NB4 (cell line): Measurements from ENCODE around the gene CNNM2.
"Not testable (repeated sequence)": the region's sequence is repeated elsewhere in the genome, so short reads cannot be mapped to it uniquely, and the experiment has no call there.

Experiments used
- DNase-seq: peaks from one replicate; pipeline ENCODE4 v3.0.0; 2010; ENCODE audit warnings: low read depth
- H3K4me3 ChIP-seq: one replicate; pipeline ENCODE4 v1.5.1; 2011; ENCODE audit warnings: mild to moderate bottlenecking, low read depth, low read length, moderate library complexity
- MYC ChIP-seq: IDR thresholded peaks from 2 replicates; pipeline ENCODE4 v1.6.1; 2011; ENCODE audit warnings: low read depth, low read length
- POLR2A ChIP-seq: IDR thresholded peaks from 2 replicates; pipeline ENCODE4 v1.6.1; 2011; ENCODE audit warnings: mild to moderate bottlenecking; ENCODE audit not compliant: insufficient read length; ENCODE audit errors: extremely low read depth
- TF ChIP-seq, protein P1 (sequence below): IDR thresholded peaks from 2 replicates; pipeline ENCODE4 v1.6.1; 2011; ENCODE audit warnings: low read depth, low read length
- TF ChIP-seq, protein P2 (sequence below): IDR thresholded peaks from one replicate; pipeline ENCODE4 v1.5.1; 2012; ENCODE audit warnings: low read depth, low read length

CNNM2 gene

GRCh38 chr10:102964713-102965112 lies 46.6 kb downstream of the CNNM2 start:
- H3K4me3 ChIP-seq, result no peak overlapping the region
- TF ChIP-seq, protein P1, sequence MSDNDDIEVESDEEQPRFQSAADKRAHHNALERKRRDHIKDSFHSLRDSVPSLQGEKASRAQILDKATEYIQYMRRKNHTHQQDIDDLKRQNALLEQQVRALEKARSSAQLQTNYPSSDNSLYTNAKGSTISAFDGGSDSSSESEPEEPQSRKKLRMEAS, result no peak
- TF ChIP-seq, protein P2, sequence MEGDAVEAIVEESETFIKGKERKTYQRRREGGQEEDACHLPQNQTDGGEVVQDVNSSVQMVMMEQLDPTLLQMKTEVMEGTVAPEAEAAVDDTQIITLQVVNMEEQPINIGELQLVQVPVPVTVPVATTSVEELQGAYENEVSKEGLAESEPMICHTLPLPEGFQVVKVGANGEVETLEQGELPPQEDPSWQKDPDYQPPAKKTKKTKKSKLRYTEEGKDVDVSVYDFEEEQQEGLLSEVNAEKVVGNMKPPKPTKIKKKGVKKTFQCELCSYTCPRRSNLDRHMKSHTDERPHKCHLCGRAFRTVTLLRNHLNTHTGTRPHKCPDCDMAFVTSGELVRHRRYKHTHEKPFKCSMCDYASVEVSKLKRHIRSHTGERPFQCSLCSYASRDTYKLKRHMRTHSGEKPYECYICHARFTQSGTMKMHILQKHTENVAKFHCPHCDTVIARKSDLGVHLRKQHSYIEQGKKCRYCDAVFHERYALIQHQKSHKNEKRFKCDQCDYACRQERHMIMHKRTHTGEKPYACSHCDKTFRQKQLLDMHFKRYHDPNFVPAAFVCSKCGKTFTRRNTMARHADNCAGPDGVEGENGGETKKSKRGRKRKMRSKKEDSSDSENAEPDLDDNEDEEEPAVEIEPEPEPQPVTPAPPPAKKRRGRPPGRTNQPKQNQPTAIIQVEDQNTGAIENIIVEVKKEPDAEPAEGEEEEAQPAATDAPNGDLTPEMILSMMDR, result no peak
- no peak for TF ChIP-seq MYC
- TF ChIP-seq POLR2A, result no peak
- no peak for DNase-seq

DNA sequence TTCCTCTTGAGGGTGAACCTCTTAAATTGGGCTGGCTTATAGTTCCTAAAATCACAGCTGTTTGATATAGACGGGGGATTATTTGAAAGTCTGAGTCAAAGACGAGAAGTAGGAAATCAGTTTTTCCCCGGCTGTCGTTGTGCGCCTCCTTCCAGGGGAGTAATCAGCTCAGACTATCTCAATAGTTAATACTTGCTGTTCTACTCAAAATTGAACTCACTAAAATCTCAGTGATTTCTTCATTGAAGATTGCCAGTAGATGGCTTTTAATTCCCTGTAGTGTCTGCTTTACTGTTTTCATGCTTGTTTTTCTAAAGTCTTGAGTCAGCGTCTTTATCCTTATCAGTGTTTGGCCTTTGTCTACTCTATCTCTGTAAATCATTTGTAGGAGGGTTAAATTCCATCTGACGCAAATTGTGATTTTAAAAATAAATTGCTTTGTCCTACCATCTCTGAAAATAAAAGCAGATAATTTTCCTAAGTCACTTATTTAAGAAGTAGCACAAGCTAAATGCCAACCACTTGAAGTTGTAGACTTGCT lies 47.3 kb downstream of the CNNM2 start:
- no peak overlapping the region for H3K4me3 ChIP-seq
- DNase-seq, result no peak
- TF ChIP-seq, protein P2, result no peak
- TF ChIP-seq MYC (no peak), POLR2A (no peak)
- TF ChIP-seq, protein P1, result no peak

GRCh38 chr10:102967123-102967522 lies 49.0 kb downstream of the CNNM2 start:
- no peak for DNase-seq
- H3K4me3 ChIP-seq, result no peak overlapping the region
- no peak for TF ChIP-seq MYC
- TF ChIP-seq, protein P1, result no peak
- TF ChIP-seq, protein P2, result no peak
- TF ChIP-seq POLR2A, result no peak

DNA sequence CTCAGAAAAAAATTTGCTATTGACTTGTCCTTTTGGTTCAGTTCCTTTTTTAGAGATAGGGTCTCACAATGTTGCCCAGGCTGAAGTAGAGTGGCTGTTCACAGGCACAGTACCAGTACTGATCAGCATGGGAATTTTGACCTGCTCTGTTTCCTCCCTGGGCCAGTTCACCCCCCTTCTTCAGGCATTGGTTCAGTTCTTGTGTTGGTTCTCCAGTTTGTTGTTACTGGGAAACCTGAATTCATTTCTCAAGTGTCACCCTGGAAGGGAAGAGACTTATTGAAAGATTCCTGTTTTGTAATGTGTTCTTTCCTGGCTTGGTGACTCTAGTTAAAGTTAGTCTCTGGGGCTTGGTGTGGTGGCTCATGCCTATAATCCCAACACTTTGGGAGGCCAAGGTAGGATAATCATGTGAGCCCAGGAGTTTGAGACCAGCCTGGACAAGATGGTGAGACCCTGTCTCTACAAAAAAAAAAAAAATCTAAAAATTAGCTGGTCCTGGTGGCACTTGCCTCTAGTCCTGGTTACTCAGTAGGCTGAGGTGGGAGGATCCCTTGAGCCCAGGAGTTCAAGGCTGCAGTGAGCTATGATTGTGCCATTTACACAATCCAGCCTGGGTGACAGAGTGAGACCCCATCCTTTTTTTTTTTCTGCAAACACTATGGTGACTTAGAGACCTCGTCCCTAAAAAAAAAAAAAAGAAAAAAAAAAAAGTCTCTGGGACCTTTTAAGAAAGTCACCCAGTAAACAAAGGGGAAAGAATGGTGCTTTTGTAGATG lies 52.7 kb downstream of the CNNM2 start:
- DNase-seq, result no peak
- H3K4me3 ChIP-seq, result no peak overlapping the region
- TF ChIP-seq, protein P2, result no peak
- TF ChIP-seq, protein P1, result no peak
- TF ChIP-seq POLR2A (no peak), MYC (no peak)

GRCh38 chr10:102975483-102976379 lies 57.6 kb downstream of the CNNM2 start:
- DNase-seq, result no peak
- no peak overlapping the region for H3K4me3 ChIP-seq
- TF ChIP-seq, protein P2, result no peak
- TF ChIP-seq, protein P1, result no peak
- TF ChIP-seq POLR2A (no peak), MYC (no peak)

DNA sequence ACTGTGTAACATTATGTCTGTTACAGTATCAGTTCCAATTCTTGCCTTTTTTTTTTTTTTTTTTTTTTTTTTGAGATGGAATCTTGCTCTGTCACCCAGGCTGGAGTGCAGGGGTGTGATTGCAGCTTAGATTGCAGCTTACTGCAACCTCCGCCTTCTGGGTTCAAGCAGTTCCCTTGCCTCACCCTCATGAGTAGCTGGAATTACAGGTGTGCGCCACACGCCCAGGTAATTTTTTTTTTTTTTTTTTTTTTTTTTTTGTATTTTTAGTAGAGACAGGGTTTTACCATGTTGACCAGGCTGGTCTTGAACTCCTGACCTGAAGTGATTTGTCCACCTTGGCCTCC lies 58.3 kb downstream of the CNNM2 start:
- DNase-seq, H3K4me3 ChIP-seq: not testable (repeated sequence)
